ENCODE results near the gene UROC1.

The UROC1 gene

DNA sequence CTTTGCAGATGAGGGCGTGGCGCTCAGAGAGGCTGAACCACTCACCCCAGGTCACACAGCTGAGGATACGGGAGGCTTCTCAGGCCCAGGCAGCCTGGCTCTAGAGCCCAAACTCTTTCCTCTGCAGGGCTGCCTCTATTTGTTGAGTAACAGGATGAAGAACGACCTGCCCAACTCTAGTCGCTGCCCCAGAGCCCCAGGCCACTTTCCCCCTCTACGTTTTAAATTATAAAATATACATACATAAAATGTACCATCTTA is 22.7 kb downstream of the UROC1 start:
- no peak for DNase-seq (ENCODE audit: low spot score)

DNA sequence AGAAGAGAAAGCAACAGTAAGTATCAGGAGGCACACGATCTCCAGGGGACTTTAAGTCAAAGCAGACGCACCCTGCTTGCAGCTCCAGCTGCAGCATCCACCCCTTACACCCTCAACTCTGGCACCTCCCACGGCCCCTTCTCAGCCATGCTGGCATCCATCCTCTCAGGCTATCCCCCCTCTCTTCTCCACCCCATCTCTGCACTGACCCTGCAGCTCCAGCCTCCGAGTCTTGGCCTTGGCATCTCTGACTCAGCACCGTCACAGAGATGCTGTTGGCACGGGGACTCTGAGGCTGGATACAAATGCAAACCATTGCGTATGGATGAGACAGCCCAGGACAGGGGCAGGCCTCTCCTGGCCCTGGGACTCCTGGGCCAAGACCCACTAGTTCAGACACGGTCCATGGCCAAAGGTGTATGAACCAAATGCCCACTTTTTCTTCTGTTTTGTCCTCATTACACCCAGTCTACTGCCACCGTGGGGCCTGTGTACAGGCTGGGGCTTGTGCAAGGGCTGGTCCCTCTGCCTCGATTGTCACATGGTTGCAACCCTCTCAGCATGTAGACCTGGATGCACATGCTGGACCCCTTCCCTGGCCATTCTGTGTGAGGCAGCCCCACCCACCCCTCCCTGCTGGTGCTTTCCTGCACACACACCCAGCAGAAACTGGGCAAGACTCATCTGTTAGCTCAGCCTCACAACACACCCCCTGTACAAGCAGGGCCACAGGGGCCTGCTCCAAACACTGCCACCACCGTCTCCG is 23.2 kb downstream of the UROC1 start:
- DNase-seq (ENCODE audit: low spot score), result no peak

DNA sequence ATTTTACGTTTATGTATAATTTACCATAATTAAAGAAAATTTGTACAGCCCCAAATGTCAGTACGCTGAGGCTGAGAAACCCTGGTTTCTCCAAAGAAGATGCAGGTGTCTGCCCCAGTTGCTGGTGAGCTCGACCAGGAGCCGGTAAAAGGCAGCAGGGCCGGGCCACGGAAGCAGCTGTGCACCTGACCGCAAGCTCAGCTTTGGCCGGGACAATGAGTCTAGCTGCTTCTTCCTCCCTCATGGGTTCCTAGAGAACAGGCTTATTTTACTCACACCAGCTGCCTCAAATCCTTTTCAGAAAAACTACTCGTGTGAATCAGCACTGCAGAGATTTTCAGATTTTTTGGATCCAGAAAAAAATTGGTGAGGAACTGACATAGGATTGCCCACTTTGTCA is 23.8 kb downstream of the UROC1 start:
- no peak for DNase-seq (ENCODE audit: low spot score)

DNA sequence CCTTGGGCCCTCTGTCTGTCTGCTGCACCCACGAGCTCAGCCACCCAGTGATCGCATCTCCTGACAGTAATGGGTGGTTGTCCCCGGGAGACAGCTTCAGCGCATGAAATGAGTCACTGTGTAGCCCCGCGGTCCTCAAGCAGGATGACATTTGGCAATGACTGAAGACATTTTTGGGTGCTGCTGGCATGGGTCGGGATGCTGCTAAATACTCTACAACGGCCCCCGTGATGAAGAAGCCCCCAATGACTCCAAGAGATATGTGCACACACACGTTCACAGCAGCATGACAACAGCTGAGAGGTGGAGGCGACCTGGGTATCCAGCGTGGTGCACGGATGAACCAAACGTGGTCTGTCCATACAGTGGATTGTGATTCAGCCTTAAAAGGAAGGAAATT is 24.5 kb downstream of the UROC1 start:
- no peak for DNase-seq (ENCODE audit: low spot score)

DNA sequence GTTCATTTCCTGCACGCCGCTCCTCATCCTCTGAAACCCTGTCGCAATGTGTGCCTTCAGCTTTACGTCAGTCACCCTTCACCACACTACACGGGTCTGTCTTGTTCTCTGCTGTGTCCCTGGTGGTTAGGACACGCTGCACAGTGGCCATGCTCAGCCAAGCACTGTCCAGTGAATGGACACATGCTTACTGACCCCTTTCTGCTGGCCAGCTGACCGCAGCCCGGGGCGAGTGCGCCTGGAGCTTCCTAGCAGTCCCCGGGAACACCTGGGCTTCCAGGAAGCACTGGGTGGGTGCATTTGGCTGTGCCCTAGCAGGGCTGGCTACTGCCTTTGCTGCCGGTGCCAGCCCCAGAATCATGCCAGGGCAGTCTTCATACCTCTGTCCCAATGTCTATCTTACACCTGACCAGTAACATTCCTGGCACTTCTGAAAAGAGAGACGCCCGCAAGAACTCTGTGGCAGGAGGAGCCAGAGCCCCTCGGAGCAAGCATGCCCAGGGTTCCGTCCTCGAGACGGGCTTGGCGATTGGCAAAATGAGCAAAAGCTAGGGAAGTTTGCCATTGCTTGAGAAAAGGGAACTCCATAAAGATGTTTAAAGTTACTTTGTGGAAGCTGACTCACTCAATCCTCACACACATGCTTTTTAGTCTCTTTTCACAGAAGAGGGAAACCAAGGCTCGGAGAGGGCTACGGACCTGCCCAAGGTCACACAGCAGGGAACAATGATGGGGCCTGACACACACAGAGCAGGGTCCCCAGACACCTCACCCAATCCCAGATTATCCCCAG is 26.2 kb downstream of the UROC1 start:
- DNase-seq (ENCODE audit: low spot score), result no peak

- no peak for DNase-seq (ENCODE audit: low spot score)
Measured at GRCh38 chr3:126490619-126491018, 27.0 kb downstream of the UROC1 start.

GRCh38 chr3:126488886-126489569 is 28.5 kb downstream of the UROC1 start:
- DNase-seq (ENCODE audit: low spot score), result no peak

GRCh38 chr3:126488185-126488584 is 29.4 kb downstream of the UROC1 start:
- no peak for DNase-seq (ENCODE audit: low spot score)

DNA sequence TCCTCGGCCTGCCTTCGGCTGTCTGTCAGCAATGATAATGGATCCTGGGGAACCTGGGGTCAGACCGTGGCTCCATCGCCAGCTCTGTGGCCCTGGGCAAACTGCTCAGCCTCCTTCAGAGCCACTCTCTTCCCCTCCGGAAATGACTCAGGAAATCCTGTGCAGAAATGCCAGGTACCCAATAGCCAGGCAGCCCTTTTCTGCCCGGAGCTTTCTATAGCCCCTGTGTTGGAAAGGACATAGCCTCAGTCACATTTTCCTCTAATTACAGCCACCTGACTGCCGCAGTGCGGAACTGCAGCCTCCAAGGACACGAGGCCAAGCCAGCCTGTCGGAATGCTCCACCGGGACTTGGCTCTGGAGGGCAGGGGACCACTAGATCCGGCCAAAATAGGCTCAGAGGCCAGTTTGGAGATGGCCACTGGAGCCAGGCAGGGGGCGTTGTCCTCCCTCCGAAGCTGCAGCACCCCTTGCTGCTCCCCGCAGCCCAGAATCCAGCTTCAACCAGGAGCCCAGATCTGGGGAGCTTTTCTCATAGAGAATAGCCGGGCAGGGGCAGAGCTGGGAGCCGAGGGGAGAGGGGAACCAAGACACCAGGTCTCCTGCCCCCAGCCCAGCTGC is 30.3 kb downstream of the UROC1 start:
- no peak for DNase-seq (ENCODE audit: low spot score)

DNA sequence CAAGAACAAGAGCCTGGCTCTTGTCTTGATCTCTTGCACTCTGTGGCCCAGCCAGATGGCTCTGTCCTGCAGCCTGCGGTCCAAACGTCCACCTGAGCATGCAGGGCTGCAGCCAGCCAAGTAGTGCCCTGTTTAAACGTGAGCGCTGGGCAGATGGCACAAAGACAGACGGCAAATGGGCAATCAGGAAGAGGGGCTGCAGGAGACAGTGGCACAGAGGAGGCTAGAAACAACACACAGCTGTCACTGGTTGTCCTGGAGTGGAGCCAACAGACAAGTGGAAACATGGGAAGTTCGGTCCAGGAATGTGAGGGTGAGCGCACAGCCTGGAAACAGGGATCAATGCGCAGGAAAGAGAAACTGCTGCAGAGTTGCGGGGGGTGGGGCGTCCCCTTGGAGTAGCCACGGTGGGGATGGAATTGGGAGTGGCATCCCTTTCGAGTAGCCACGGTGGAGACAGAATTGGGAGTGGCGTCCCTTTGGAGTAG is 31.2 kb downstream of the UROC1 start:
- no peak for DNase-seq (ENCODE audit: low spot score)

DNA sequence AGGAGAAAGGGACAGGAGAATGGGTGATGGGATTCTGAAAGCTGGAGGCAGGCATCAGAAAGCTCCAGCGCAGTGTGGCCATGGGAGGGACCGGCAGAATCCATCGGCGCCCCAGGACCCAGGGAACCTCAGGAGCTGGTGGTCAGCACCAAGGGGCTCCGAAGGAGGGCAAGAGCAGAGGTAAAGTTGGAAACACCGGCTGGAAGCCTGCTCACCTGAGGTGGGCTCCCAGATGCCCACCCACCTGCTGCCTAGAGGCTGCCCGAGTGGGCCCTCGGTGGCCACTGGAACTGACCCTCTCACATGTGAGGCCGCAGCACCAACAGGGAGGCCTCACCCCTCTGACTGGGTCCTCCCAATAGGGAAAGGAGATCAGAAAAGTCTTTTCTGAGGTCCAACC is 31.6 kb downstream of the UROC1 start:
- DNase-seq (ENCODE audit: low spot score), result no peak

GRCh38 chr3:126485176-126485897 is 32.2 kb downstream of the UROC1 start:
- DNase-seq (ENCODE audit: low spot score), result no peak

DNA sequence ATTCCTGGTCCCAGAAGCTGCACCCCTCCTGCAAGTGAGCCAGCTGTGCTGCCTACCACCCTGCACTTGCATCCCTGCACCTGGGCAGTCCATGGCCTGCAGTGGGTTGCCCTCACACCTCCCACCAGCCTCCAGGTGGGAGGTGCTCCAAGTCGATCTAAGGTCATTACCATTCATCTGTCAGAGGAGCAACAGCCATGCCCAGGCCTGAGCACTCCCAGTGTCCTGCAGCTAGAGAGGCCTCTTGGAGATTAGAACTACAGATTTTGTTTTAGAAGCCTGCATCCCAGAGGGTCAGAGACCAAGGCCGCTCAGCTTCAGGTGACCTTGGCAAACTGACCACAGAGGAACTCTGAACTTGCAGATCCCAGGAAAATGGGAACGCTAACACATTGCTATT is 32.9 kb downstream of the UROC1 start:
- DNase-seq (ENCODE audit: low spot score), result no peak

DNA sequence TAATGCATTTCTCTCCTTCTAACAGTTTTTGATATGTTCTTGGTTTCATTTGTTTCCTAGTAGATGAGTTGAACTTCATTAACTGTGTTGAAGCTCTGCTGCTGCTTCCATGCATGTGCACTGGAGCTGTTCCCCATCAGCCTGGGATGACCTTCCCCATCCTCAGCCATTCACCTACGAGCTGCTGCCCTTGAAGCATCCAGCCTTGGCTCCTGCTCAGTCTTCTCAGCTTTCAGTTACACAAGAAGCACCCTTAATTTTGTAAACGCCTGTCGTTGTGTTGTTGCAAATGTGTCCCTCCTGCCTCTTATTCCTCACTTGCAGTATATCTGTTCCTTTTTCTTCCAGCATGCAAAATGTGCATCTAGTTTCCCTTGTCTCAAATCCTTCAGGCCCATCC is 33.4 kb downstream of the UROC1 start:
- no peak for DNase-seq (ENCODE audit: low spot score)

DNA sequence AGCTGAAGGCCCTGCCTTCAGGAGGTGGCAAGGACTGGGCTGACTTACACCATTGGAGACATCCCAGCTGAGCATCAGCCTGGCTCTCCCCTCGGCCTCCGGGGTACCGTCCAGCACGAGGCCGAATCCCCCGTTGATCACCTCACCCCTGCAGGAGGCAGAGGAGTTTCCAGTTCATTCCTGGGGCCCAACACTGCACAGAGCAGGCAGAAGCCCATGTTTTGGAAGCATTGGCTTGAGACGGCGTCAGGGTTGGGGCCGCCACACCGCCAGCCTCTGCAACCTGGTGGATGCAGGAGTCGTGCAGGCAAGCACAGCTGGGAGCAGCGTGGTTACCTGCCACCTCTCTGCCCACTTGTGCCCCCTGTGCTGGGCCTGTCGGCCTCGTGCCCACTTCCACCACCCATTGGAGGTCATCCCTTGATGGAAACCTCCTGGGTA is 34.2 kb downstream of the UROC1 start:
- DNase-seq (ENCODE audit: low spot score), result no peak

GRCh38 chr3:126482503-126483255 is 34.9 kb downstream of the UROC1 start:
- DNase-seq (ENCODE audit: low spot score), result no peak

GRCh38 chr3:126481808-126482502 is 35.6 kb downstream of the UROC1 start:
- DNase-seq (ENCODE audit: low spot score), result no peak

DNA sequence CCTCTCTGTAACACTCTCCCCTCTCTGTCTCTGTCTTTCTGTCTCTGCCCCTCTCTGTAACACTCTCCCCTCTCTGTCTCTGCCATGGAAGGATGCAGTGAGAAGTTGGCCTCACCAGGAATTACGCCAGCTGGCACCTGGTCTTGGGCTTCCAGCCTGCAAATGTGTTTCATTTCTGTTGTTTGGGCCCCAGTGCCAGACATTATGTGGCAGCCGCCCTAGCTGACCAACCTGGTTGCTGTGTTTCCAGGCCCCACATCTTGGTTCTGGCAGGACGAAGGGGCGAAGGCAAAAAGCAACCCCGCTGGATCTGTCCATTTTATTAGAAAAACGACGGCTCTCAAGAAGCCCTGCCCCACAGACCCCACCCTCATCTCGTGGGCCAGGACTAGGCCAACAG is 36.7 kb downstream of the UROC1 start:
- no peak for DNase-seq (ENCODE audit: low spot score)

DNA sequence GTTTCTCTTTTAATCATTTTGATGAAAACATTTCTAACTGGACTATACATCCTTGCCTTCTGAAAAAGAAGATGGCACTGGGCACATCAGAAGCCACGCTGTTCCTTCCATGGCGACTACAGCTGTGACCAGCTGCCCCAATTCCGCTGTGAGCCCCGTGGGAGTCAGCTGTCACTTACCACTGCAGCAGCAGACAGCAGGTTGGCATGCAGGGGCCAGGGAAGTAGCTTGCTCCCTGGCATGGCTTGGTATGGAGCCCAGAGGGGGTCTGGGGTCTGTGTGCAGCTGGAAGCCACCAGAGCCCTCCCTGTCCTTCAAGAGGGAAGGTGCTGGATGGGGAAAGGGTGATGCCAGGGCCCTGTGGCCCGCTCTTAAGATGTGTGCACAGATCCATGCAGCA is 37.4 kb downstream of the UROC1 start:
- no peak for DNase-seq (ENCODE audit: low spot score)

- DNase-seq (ENCODE audit: low spot score), result no peak
Measured at GRCh38 chr3:126479642-126480041, 37.9 kb downstream of the UROC1 start.
